Fibroblast of peridontal ligament (primary cell): ENCODE data around the gene POLR2I.
"Not testable (repeated sequence)": the region's sequence is repeated elsewhere in the genome, so short reads cannot be mapped to it uniquely, and the experiment has no call there.

Experiments
- DNase-seq: peaks from one replicate; pipeline ENCODE4 v3.0.0-alpha.2; 2010; ENCODE audit errors: extremely low read depth

POLR2I gene

DNA sequence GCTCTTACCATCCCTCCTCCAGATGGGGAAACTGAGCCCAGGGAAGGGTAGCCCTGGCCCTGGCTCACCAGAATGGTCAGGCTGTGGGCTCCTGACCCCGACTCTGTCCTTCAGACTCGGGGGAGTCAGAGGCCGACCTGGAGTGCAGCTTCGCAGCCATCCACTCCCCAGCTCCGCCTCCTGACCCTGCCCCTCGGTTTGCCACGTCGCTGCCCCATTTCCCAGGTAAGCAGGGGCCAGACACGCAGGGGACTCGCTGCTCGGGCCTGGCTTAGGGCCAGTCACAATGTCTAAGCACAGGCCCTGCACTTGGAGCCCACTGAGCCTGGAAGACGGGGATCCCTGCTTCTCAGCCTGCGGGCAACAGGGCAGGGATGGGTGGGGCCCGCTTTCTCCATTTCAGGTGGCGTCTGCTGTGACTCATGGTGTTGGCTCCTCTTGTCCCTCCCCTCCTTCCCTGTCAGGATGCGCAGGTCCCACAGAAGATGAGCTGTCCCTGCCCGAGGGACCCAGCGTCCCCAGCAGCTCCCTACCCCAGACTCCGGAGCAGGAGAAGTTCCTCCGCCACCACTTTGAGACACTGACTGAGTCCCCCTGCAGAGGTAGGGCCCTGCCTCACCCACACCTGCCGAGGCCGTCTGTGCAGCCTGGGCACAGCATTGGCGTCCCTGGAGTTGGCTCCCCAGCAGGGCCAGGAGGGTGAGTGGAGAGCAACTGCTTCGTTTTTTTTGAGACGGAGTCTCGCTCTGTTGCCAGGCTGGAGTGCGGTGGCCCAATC, 12.9 kb downstream of the POLR2I start:
- no peak for DNase-seq

- no peak for DNase-seq
Measured at GRCh38 chr19:36100476-36100875, 14.2 kb downstream of the POLR2I start.

DNA sequence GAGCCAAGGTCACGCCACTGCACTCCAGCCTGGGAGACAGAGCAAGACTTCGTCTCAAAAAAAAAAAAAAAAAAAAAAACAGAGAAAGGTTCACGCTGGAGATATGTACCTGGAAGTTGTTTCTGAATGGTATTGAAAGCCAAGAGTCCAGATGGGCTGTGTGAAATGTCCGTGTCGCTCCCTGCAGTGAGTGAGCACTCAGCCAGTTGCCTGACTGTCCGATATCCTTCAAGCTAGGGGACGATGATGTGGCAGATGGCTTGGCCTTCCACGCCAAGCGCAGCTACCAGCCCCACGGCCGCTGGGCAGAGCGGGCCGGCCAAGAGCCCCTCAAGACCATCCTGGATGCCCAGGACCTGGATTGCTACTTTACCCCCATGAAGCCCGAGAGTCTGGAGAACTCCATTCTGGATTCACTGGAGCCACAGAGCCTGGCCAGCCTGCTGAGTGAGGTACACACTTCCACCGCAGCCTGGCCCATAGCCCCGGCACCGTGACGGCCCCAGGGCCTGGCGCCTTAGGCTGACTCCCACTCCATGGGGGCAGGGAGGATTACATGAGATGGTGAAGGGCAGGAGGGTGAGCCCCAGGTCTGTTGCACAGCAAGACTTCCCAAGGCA, 15.4 kb downstream of the POLR2I start:
- DNase-seq = no peak

GRCh38 chr19:36097036-36097435, 17.6 kb downstream of the POLR2I start:
- no peak for DNase-seq

- peak; percentile 11 for DNase-seq
Measured at GRCh38 chr19:36093687-36094086, 21.0 kb downstream of the POLR2I start.

- peak; percentile 6 for DNase-seq
Measured at GRCh38 chr19:36093146-36093662, 21.5 kb downstream of the POLR2I start.

GRCh38 chr19:36092566-36092965, 22.1 kb downstream of the POLR2I start:
- no peak for DNase-seq

GRCh38 chr19:36090910-36091695, 23.6 kb downstream of the POLR2I start:
- no peak for DNase-seq

- DNase-seq = no peak
Measured at GRCh38 chr19:36089847-36090246, 24.8 kb downstream of the POLR2I start.

- no peak for DNase-seq
Measured at GRCh38 chr19:36086326-36086725, 28.3 kb downstream of the POLR2I start.

GRCh38 chr19:36084231-36085009, 30.3 kb downstream of the POLR2I start:
- DNase-seq = no peak

DNA sequence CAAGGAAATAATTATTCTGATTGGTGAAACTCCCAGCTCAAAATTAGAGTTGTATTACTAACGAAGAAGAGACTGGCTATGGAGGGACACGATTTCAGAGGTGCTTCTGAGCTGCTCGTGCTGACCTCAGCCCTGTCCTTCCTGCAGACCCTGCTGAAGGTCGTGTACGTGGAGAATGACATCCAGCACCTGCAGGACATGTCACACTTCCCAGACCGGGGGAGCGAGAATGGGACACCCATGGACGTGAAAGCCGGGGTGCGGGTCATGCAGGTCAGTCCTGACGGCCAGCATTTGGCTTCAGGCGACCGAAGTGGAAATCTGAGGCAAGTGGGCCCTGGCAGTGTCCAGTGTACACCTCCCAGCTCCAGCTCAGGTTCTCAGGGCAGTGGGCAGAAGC, 31.8 kb downstream of the POLR2I start:
- DNase-seq = no peak

DNA sequence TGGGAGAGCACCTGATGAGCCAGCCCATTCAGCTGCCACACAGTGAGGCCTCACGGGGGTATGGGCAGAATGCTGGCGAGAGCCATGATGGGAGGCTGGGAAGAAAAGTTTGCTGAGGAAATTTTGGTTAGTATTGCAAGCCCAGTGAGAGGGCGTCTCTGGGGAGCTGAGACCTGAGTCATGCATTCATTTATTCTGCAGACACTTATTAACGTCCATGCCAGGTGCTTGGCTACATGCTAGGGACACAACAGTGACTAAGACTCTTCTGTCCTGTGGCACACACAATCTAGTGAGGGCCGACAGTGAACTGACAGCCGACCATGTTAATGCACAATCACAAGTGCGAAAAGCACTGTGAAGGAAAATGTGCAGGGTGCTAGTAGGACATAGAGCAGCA, 32.8 kb downstream of the POLR2I start:
- DNase-seq = peak; percentile 14

DNA sequence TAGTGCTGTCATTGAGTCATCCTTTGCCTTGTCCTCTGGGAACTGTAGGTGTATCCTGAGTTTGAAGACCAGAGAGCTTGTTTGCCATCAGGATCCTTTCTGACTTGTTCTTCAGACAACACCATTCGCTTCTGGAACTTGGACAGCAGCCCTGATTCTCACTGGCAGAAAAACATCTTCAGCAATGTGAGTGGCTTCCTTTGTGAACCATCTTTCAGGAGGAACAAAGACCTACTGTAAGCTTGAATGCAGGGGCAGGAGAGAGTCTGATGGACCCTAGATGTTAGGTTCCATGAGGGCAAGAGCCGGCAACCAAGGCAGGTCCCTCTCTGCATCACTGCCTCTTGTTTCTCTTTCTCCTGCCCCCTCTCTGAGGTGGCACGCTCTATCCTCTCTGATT, 33.3 kb downstream of the POLR2I start:
- peak; percentile 3 for DNase-seq

DNA sequence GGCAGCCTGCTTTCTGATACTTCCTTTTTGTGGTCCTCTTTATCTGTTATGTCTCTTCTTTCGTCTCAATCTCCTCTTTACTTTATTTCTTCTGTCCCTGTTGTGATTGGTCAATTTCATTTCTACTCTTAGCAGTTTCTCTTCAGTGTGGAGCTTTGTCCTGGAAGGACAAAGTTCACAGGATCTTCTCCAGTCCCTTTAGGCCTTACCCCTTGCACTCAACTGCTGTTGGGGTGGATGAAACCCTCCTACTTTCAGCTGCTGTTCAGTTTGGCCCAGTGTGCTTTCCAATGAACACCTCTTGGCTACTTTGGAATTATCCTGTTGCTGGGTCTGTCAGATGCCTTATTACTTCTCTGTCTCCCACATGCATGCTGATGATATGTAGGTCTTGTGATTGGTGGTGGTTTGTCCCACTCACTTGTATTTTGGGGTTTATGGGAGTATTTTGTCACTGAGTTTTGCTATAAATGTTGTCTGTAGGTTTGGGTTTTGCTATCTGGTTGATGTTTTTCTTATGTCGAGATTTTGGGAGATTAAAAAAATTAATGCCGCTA, 35.2 kb downstream of the POLR2I start:
- DNase-seq = no peak

GRCh38 chr19:36073121-36073876, 41.4 kb downstream of the POLR2I start:
- no peak for DNase-seq

DNA sequence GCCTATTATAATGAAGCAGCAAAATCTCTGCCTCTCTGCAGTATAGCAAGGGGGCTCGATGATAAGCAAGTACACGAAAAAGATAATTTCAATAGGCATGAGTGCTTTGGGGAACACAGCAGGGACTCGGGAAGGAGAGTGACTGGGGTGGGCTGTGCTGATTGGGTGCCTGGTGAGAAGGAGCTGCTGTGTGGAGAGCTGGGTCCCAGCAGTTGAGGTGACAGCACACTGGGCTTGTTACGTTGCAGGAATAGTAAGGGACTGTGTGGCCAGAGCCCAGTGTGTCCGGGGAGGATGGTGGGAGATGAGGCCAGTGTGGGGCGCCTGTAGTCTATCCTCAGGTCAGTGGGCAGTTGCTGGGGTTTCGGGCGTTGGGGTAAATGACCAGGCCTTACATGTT, 42.6 kb downstream of the POLR2I start:
- DNase-seq = no peak

DNA sequence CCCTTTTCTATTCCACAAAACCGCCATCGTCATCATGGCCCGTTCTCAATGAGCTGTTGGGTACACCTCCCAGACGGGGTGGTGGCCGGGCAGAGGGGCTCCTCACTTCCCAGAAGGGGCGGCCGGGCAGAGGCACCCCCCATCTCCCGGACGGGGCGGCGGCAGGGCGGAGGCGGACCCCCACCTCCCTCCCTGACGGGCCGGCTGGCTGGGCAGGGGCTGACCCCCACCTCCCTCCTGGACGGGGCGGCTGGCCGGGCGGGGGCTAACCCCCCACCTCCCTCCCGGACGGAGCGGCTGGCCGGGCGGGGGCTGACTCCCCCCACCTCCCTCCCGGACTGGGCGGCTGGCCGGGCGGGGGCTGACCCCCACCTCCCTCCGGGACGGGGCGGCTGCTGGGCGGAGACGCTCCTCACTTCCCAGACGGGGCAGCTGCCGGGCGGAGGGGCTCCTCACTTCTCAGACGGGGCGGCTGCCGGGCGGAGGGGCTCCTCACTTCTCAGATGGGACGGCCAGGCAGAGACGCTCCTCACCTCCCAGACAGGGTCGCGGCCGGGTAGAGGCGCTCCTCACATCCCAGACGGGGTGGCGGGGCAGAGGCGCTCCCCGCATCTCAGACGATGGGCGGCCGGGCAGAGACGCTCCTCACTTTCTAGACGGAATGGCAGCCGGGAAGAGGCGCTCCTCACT, 45.7 kb downstream of the POLR2I start:
- not testable (repeated sequence) for DNase-seq

DNA sequence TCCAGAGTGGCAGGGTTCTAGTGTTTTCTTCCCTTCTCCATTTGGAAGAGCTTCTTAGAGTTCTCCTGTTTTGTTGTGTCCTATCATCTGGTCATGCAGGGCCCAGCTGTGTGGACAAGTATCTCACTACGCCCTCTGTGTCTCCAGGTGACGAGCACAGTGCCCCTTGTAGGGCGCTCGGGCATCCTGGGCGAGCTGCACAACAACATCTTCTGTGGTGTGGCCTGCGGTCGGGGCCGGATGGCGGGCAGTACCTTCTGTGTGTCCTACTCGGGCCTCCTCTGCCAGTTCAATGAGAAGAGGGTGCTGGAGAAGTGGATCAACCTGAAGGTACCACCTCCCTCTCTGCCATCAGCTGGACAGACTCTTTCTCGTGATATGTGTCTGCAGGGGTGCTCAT, 47.0 kb downstream of the POLR2I start:
- no peak for DNase-seq

DNA sequence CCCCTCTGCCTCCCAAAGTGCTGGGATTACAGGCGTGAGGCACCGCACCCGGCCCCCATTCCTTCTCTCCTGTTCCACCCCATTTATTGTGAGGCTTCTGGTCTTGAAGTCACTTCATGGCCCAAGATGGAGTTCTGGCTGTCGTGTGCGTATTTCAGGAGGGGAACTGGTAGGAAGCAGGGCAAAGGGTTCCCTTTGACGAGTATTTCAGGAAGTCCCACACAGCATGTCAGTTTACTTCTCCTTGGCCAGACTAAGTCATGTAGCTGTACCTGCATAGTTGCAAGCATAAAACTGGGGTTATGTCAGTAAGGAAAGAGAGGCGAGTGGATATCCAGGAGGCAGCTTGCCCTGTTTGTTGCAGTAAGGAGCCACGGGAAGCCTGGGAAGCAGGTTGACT, 49.8 kb downstream of the POLR2I start:
- DNase-seq = no peak
